NT2/D1 (cell line): ENCODE measurements around the gene CEBPB.

Source experiments
- YY1 ChIP-seq: IDR thresholded peaks from 2 replicates; pipeline ENCODE4 v1.6.1; 2011; ENCODE audit not compliant: insufficient read length, insufficient read depth
- ZNF274 ChIP-seq: IDR thresholded peaks from 2 replicates; pipeline ENCODE4 v1.6.1; 2011; ENCODE audit warnings: mild to moderate bottlenecking, low read depth, low read length

DNA sequence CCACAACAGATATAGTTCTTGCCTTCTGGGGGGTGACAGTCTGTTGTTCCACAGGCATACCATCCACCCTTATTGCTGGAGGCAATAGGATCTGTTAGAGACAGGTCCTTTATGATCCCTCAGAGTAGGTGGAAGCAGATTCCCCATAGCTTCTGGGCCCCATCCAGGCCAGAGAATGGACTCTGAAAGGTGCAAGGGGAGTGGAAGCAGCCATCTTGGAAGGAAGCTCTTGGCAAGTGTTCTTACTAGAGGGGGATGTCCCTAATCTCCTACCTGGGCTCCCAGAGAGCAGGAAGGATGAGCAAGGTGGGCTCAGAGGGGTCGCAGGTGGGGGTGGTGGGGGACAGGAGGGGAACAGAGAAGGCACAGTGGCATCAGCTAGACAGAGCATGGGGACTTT is 33.4 kb downstream of the CEBPB start:
- TF ChIP-seq ZNF274 (no peak), YY1 (no peak)
